ENCODE data around the gene C1orf174. TPM values are rescaled to one million over a fixed set of nuclear protein-coding genes. Genes with fewer than 3 reads are reported as not detected.

C1orf174 gene
- 20.2 and 26.3 TPM in 2 replicates for total RNA-seq

DNA sequence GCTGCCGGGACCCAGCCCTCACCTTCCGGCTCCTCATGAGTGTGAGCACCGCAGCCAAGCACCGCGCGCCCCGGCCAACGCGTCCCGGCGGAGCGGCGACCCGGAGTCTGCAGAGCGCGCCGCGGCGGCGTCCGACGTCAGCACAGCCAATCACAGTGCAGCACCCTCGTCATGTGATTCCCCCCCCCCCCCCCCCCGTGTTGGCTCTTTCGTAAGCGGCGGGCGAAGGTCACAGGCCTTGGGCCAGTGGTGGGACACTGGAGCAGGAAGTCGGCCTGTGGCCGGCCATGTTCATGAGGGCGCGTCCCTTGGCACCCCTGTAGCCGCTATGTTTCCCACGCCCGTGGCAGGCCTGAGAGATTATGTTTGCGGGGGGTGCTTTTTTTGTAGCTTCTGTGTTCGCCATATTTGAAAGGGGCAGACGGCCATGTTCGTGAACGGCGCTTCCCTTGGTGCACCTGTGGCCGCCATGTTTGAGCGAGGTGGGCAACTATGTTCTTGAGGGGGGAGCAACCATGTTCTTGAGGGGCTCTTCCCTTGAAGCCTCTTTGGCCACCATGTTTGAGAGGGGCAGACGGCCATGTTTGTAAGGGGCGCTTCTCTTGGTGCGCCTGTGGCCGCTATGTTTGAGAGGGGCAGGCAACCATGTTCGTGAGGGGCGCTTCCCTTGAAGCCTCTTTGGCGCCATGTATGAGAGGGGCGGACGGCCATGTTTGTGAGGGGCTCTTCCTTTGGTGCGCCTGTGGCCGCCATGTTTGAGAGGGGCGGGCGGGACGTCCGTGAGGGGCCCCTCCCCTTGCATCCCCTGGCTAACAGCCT lies at the start of gene C1orf174:
TSS of gene C1orf174 (minus strand) at position 123 of the 819 bp plus-strand sequence. CDS start at position 37, 86 bp downstream.

DNA sequence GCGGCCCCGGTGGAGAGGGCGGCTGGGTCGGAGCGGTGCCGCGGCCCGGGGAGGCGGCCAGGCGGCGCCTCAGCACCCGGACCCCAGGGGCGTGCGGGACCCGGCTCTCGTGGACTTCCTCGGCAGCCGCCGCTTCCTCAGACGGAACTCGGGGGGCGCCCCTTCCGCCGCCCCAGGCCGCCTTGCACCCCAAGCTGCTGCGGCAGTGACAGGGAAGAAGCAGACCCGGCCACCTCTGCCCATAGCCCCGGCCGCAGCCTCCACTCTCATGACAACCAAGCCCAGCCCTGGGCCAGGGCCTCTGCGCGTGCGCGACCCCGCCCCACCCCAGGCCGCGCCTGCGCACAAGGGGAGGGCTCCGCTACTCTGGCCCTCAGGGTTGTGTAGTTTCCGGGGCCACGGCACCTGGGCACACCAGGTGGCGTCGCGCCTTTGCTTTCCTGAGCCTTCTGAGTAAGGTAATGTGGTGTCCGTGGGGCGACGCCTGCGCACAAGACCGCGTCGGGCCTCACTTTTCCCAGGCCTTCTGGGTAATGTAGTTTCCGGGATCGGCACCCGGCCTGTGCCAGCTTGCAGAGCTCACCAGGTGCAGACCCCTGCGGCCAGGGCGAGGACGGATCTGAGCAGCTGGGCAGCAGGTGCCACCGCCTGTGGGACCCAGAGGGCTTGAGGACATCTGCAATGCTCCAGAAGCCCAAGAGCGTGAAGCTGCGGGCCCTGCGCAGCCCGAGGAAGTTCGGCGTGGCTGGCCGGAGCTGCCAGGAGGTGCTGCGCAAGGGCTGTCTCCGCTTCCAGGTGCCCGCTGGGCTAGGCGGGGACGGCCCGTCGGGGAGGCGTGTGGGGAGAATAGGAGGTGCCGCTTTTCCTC lies 42.9 kb downstream of the C1orf174 start, which contains the start of the genes CEP104 and DFFB:
TSS of gene CEP104 (minus strand) at position 289 of the 868 bp plus-strand sequence. CDS start 4,804 bp downstream, outside the sequence.
TSS of gene DFFB (plus strand) at position 554 of the 868 bp plus-strand sequence. CDS start at position 682, 128 bp downstream.

Other genes starting within 250 kb of the C1orf174 start
- gene TP73, start 247.8 kb downstream of the C1orf174 start, total RNA-seq, result under 0.01 and 0.13 TPM in 2 replicates
- not detected in 2 replicates for gene CCDC27, start 147.8 kb downstream of the C1orf174 start, total RNA-seq
- 0.44 and 0.49 TPM in 2 replicates for gene SMIM1, start 127.5 kb downstream of the C1orf174 start, total RNA-seq
- 22.7 and 28.8 TPM in 2 replicates for gene LRRC47, start 103.8 kb downstream of the C1orf174 start, total RNA-seq
- 18.3 and 35.9 TPM in 2 replicates for gene CEP104, start 43.1 kb downstream of the C1orf174 start, total RNA-seq
- 6.5 and 9.4 TPM in 2 replicates for gene DFFB, start 42.8 kb downstream of the C1orf174 start, total RNA-seq

Measured in bladder microvascular endothelial cell (primary cell).